Measurements from ENCODE around the gene LMBRD1.

Gene LMBRD1

GRCh38 chr6:69631552-69632346 is 165.1 kb downstream of the LMBRD1 start:
- DNase-seq (no peak), ATAC-seq (no peak)

- ATAC-seq (no peak), DNase-seq (no peak)
Measured at GRCh38 chr6:69630767-69631166, 166.0 kb downstream of the LMBRD1 start.

- no peak for DNase-seq
- ATAC-seq, result no peak
Measured at GRCh38 chr6:69627625-69628024, 169.2 kb downstream of the LMBRD1 start.

- ATAC-seq, result no peak
- DNase-seq, result no peak
Measured at GRCh38 chr6:69624944-69625343, 171.9 kb downstream of the LMBRD1 start.

Measured in stimulated activated naive CD8-positive, alpha-beta T cell treated with anti-CD3 and anti-CD28 coated beads, Interleukin-15, Interleukin-2, amounts not matched to agents 100 U/mL and 50 U/mL, for 24 hours (primary cell).